Testis (tissue), 2 donors: Measurements from ENCODE around the gene STAU1.
"Not testable (repeated sequence)": the region's sequence is repeated elsewhere in the genome, so short reads cannot be mapped to it uniquely, and the experiment has no call there.

Source experiments
- CTCF ChIP-seq, 3 experiments: fragments of 450-650 bp in 2 of 3; fragments of 200-600 bp in 1 of 3; sonication (generic) in 1 of 3; IDR thresholded peaks; one replicate each; pipeline ENCODE4 v1.5.1; 2016 to 2019; ENCODE audit warnings: antibody characterized with exemption in 3 of 3, mild to moderate bottlenecking in 2 of 3, moderate library complexity in 1 of 3
- POLR2A ChIP-seq: fragments of 450-650 bp; IDR thresholded peaks from one replicate; pipeline ENCODE4 v1.6.1; 2017; ENCODE audit warnings: antibody characterized with exemption, mild to moderate bottlenecking, moderate library complexity

GRCh38 chr20:49104979-49105547 is 83.1 kb downstream of the STAU1 start:
- TF ChIP-seq POLR2A; CTCF (IDR thresholded peaks at IDR 0.05): not testable (repeated sequence)
